Measurements from ENCODE around the gene LRIG2.

GRCh38 chr1:113133038-113133437 lies 60.0 kb downstream of the LRIG2 start:
- TF ChIP-seq CTCF (IDR thresholded peaks at IDR 0.05) (no peak), POLR2A (IDR thresholded peaks at IDR 0.05) (no peak)

Data from testis (tissue), 2 donors.